DND-41 (cell line): ENCODE measurements around the gene CFAP97.

Experiments used
- EZH2 ChIP-seq: IDR thresholded peaks from 3 replicates; pipeline ENCODE4 v1.6.1; 2012; ENCODE audit warnings: borderline replicate concordance, low read depth, mild to moderate bottlenecking, moderate library complexity, low read length, inconsistent platforms; ENCODE audit not compliant: severe bottlenecking
- TF ChIP-seq, protein P1 (sequence below): IDR thresholded peaks from 2 replicates; pipeline ENCODE4 v1.5.1; 2012; ENCODE audit warnings: borderline replicate concordance, low read length, moderate library complexity, mild to moderate bottlenecking; ENCODE audit not compliant: poor library complexity, severe bottlenecking; ENCODE audit errors: extremely low read depth

DNA sequence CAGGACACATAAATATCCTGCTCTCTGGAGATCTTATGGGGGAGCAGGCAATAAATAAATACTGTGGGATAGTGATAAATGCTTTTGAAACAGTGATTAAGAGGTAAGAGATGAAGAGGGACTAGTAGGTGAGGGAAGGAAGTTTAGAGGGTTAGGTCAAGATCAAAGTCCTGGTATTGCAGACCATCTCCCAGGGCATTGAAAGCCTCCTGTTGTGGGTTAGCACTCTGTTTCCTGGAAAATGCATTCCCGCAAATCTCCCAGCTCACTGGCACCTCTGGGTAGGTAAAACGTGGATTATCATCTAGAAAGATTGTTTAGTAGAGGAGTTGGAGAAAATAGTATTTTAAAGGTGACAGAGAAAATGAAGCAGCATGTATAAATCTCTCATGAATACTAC lies 7.8 kb upstream of the CFAP97 start:
- no peak for TF ChIP-seq EZH2
- TF ChIP-seq, protein P1, sequence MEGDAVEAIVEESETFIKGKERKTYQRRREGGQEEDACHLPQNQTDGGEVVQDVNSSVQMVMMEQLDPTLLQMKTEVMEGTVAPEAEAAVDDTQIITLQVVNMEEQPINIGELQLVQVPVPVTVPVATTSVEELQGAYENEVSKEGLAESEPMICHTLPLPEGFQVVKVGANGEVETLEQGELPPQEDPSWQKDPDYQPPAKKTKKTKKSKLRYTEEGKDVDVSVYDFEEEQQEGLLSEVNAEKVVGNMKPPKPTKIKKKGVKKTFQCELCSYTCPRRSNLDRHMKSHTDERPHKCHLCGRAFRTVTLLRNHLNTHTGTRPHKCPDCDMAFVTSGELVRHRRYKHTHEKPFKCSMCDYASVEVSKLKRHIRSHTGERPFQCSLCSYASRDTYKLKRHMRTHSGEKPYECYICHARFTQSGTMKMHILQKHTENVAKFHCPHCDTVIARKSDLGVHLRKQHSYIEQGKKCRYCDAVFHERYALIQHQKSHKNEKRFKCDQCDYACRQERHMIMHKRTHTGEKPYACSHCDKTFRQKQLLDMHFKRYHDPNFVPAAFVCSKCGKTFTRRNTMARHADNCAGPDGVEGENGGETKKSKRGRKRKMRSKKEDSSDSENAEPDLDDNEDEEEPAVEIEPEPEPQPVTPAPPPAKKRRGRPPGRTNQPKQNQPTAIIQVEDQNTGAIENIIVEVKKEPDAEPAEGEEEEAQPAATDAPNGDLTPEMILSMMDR: no peak
